Skin of body (tissue), 2 donors: Measurements from ENCODE around the gene IGF2BP2. TPM values are rescaled to one million over a fixed set of nuclear protein-coding genes. Genes with fewer than 3 reads are reported as not detected.
A peak's percentile ranks its signal among the peaks of the same experiment; 100 is the strongest.

Experiments
- DNase-seq: peaks from one replicate; lab custom pipeline; 2025; lab: John Stamatoyannopoulos, UW
- total RNA-seq: library from RNA; depleted of rRNA; stranded (reverse); fragments of >200 nt; gene quantifications from one replicate; pipeline ENCODE4 v1.2.3, GENCODE V29; 2014

Gene IGF2BP2
- total RNA-seq, 1 donor from 2014 or later, result 39.1 TPM

DNA sequence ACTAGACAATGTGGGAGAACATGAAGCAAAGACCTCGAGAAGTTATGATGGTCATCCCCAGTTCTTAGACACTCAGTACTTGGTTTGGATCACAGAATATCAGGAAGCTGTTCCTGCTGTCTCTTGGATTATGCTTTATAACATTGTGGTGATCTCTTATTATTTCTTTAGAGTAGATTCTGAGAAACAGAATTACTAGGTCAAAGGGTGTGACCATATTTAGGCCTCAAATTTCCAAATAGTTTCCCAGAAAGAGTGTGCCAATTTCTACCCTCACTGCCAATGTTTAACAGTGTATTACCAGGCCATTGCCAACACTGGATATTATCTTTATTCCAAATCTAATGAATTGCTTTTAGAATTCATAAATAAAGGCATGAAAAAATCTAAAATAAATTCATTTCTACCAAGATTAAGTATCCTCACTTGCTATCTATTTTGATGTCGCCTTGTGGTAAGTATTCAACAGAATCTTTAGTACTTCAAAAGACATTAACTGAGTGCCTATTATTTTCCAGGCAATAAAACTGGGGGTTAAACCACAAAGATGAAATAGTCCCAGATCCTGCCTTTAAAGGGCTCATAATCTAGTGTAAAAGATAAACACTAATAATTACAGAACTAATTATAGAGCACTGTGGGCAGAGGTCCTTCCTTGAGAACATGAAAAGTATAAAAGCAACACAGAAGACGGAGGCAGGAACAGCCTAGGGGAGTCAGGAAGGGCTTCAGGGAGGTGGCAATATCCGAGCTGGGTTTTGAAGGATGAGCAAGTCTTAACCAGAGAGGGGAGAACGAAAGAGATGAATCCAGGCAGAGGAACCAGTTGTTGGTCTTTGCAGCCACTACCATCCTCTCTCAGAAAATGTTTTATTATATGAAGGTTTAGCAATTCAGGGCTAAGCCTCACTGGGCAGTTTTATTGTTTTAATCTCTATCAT lies 86.8 kb downstream of the IGF2BP2 start:
- DNase-seq, result no peak

DNA sequence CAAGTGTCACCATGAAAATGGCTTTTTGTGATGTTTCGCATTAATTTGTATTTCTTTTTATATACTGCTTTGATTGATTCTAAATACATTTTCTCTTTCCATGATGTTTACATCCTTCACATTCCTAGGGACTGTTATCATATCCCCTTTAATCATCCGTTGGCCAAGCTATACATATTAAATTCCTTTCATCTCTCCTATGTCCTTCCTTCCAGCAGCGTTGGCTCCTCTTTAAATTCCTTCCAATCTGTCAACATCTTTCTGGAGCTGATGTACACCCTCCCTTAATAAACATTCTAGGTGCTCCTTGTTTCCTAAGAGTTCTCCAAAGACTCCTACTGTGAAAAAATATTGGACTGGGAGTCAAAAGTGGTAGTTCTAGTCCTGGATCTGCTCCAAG lies 87.8 kb downstream of the IGF2BP2 start:
- peak; percentile 38 for DNase-seq

DNA sequence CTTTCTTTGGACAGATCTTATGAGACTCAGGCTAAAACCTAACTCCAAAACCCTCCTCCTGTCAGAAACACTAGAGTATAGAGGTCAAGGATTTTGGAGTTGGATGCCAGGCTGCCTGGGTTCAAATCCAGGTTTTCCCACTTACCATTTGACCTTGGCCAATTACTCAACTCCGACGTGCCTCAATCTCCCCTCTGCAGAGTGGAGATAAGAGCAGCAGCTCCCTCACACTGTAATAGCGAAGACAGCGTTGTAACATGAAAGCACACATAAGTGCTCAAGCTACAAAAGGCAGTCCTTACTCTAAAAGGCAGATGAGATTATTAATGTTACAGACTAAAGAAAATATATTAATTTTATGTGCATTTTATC lies 90.1 kb downstream of the IGF2BP2 start:
- DNase-seq, result no peak

DNA sequence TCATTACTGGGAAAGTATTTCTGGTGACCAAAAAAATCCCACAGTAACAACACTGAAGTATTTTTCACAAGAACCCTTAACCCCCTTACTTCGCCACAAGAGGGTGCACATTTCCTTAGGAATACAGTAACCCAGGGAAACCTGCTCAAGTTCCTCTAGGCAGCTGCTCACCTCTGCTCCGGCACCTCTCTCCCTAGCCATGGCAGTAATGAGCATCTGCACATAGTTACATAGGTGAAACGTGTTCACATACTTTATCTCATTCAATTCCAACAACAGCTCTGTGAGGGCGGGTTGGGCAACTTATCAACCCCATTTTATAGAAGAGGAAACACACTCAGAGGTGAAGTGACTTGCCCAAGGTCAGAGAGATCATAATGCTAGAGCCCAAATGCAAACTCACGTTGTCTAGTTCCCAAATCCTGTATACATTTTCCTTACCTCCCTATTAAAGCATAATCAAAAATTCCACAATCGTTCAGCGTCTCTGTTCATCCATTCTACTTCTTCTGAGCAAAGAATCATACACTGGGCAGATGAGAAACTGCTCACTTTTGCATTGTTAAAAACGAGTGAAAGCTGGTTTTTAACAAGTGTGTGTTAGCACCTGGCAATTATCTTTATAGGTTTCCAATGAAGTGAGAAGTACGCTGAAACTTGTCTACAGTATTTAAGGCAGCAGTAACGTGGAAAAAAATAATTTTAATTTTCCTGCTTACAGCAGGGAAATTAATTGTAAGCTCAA lies 90.7 kb downstream of the IGF2BP2 start:
- no peak for DNase-seq

DNA sequence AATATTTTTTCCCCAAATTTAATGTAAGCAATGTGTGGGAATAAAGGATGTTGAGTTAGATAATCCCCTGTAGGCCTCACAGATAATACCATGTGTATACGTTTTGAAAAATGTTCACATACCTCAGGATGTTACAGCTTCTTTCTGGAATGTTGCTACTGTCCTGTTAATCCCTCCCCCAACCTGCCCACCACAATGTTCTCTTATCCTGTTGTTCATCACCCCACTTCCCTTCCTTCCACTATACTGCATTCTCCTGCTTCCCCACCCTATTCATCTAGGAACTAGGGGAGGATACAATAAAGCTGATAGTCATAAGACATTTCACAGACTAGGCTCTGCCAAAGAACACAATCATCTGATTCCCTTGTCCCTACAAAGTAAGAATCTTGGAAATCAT lies 92.1 kb downstream of the IGF2BP2 start:
- peak; percentile 48 for DNase-seq

DNA sequence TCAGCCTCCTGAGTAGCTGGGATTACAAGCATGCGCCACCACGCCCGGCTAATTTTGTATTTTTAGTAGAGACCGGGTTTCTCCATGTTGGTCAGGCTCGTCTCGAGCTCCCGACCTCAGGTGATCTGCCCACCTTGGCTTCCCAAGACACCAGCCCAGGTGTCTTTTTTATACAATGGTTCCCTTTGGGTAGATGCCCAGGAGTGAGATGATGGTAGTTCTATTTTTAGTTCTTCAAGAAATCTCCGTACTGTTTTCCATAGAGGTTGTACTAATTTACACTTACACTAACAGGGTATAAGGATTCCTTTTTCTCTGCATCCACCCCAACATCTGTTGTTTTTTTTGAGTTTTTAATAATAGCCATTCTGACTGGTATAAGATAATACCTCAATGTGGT lies 94.3 kb downstream of the IGF2BP2 start:
- DNase-seq, result no peak

DNA sequence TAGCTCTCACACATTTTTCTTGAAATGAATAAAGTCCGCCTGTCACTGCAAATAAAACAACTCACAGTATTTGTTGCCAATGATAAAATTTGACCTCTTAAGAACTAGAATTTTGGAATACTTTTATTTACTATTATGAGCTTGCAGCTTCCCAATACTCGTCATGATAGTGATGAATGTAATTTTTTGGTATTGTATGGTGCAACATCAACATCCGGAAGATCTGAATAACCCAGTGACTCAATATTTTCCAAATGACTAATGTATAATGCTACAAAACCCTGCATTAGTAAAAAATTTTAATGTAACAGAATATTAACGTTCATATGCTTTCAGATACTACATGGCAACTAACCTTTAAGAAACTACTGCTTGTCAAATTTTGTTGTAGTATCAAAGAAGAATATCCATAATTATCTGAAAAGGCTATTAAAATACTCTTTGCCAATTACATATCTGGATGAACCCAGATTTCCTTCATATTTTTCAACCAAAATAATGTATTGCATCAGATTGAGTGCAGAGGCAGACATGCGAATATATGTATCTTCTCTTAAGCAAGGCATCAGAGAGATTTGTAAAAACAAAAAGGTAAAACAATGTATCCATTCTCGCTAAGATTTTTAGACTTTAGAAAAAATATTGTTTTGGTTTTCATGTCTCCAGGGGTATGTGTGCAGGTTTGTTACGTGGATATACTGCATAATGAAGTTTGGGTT lies 95.3 kb downstream of the IGF2BP2 start:
- DNase-seq, result peak; percentile 9

DNA sequence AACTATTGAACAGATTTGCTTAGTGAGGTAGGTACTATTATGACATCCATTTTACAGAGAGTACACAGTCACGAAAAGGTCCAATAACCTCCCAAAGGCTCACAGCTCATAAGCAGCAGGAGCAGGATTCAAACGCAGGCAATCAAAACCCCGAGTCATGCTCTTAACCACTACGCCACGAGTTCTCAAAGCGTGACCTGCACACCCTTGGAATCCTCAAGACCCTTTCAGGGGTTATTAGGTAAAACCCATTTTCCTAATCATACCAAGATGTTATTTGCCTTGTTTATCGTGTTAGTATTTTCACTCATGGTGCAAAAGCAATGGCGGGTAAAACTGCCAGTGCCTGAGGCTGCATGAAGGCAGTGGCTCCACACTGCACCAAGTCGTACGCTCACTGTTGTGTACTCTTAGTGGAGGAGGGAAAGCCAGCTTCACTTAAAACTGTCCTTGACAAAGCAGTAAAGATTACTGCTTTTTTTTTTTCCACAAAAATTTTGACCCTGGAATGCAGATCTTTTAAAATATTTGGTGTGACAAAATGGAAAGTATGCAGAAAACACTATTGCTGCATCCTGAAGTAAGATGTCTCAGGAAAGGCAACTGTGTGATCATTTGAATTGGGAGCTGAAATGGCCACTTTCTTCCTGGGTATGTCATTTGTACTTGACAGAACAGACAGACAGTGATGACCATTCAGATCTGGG lies 96.1 kb downstream of the IGF2BP2 start:
- DNase-seq, result no peak

DNA sequence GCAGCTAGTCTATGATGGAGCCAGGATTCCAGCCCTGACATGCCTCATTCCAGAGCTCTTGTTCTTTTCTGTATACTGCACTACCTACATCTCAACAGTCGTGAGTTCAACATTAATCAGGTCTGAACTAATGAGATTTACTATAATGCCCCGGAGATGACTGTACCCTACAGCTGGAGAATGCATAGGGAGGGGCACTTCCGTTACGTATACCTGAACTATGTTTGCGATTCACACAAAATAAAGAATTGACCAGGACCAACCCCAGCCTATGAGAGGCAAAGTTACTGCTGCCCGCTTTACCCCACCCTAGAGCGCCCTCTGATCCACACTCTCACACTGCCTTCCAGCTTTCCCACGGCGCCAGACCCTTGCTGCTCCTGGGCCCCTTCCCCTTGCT lies 97.0 kb downstream of the IGF2BP2 start:
- DNase-seq, result no peak

DNA sequence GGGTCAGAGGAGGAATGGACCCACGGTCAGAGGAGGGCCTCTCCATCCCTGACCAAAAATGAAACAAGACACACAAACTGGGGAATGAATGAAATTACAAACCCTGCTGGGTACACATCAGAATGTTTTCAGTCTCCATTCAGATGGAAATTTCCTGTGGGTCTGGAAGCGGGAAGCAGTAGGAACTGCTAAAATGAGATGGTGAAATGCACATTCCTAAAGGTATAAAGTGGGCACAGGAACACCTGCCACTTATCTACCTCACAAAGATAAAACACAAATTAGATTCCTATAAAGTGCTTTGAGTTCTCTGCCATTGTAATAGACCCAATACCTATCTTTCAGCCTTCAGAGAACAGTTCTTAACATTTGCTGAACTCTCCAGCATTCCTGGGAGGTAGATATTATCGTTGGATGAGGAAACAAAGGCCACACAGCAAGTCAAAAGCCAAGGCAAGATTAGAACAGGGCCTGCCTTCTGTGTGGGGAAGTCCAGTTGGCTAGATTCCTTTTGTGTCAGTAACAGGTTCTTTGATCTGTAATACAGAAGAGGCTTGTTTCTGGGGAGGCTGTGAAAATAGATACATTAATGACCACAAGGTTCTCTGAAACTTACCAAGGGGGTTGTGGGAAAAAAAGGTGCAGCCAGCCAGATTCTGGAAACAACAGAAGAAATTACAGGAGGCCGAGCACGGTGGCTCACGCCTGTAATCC lies 98.4 kb downstream of the IGF2BP2 start:
- DNase-seq, result no peak

DNA sequence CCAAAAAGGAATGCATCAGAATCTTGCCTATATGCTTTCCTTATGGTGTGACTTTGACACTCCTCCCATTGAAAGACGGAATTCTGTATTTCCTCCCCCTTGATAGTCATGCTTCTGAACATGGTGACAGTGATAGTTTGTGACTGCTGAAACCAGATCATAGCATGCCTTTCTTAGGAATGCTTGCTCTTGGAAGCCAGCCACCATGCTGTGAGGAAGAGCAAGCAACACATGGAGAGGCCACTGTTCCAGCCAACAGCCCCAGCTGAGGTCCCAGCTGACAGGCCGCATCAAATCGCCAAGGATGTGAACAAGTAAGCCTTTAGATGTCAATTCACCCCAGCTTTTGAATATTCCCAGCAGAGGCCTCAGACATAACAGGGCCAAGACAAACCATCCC lies 100.1 kb downstream of the IGF2BP2 start:
- peak; percentile 71 for DNase-seq

DNA sequence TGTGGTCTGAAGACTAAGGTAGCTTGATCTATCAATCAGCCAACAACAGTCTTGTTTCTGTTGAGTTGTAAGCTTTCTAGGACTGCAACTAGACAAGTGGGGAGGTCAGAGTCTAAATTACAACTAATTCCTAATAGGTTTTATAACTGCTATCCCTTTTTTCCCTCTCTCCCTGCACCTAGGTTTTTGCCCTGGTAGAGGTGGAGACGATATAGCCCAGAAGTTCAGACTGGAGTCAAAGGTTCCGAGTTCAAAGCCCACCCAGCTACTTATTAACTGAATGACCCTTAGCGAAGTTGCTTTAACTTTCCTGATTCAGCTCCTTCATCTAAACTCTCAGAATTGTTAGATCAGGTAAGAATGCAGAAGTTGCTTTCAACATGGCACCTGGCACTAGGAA lies 100.6 kb downstream of the IGF2BP2 start:
- no peak for DNase-seq

DNA sequence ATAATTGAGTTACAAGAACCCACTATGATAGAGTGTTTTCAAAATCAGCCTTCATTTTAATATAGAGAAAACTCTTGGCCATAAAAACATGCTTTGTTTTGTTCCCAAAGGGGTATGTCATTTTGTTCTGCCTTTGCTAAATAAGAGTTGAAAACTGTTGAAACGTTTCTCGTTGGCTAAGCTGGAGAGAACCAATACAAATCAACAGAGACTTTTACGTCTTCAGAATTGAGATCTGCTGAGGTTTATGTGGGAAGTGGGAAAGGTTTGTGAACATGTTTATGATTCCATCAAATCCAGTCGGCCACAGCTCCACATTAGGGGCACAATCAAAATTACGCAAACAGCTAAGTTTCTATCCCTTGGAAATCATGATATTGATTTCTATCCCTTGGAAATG lies 102.0 kb downstream of the IGF2BP2 start:
- peak; percentile 9 for DNase-seq

DNA sequence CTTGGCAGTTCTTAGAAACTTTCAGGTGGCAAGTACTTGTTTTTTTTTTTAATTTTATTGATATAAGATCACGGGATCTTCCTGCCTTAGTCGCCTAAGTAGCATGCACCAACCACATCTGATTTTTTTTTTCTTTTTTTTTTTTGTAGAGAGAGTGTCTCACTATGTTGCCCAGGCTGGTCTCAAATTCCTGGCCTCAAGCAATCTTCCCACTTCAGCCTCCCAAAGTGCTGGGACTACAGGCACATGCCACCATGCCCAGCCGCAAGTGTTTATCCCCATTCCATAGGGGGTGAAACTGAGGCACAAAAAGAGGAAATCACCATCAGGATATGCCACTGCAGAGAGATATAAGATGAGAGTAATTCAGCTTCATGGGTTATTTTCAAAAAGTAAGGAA lies 102.9 kb downstream of the IGF2BP2 start:
- no peak for DNase-seq

DNA sequence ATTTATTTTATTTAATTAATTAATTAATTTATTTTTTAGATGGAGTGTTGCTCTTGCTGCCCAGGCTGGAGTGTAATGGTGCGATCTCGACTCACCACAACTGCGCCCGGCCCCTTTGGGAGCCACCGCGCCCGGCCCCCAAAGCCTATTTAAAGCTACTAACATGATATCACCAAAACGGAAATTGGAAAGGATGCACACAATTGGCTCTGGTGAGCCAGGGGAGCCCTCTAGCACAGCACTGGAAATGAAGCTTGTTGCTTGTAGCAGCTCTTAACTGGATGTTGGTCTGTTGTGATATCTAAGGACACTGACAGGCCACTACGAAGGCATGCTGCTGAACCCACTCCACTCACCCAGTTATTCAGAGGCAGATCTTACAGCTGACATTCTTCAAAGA lies 104.5 kb downstream of the IGF2BP2 start:
- DNase-seq, result no peak

DNA sequence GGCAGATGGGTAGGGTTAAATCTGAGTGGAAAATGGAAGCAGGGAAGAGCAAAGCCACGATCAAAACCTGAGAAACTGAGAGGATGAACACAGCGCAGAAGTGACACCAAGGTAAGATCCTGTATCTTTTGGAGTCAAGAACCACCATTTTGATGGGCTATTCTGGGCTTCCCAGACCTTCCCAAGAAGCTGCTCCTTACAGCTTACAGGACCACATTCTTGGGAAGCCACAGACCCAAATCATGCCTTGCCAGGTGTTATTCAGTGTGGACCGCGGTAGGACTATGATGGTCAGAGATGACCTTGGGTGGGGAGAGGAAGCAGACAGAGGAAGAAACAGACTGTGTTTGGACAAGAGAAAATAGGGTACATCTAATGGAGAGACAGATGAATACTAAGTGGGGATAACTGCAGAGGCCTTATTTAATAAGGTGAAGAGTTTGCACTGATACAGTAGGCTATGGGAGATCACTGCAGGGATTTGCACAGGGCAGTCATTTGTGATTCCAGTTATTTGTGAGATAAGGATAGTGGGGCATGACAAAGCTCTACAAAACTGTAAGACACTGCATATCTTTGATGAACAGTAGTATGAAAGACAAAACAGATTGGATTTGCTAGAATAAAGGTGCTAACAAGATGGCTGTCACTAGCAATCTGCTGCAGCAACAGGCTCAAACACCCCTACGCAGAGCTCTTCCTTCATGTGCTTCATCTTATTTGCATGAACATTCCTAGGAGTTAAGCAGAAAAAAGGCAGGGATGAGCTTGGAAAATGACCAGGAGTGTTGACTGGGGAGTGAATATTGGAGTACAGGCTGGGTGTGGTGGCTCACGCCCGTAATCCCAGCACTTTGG lies 105.9 kb downstream of the IGF2BP2 start:
- DNase-seq, result no peak

DNA sequence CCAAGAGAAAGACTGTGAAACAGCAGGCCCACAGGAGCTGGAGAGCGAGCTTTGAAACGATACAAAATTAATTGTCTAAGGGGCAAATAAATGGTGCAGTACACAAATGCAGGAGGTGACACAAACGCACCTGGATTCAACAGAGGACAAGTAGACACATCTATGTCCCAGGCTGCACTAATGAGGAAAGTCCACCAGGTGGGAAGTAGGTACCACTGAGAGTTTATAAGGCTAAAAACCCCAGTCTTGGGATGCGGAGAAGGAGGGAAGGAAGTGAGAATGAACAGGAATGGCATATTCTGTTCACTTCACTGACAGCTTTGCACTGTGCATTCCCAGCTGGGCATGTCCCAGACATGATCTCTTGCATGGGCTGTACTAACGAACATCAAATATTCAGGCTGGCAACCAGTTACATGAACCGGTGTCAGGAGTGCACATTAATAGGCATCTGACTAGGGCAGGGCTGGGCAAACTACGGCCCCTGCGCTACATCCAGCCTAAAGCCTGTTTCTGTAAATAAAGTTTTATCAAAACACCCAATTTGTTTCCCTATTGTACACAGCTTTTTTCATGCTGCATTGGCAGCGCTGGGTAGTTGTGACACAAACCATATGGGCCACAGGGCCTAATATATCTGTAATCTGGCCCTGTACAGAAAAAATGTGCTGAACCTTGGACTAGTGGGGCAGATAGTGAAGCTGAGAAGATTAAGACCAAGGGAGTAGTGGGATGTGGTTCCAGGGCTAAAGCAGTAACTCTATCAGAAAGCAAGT lies 107.0 kb downstream of the IGF2BP2 start:
- DNase-seq, result no peak

DNA sequence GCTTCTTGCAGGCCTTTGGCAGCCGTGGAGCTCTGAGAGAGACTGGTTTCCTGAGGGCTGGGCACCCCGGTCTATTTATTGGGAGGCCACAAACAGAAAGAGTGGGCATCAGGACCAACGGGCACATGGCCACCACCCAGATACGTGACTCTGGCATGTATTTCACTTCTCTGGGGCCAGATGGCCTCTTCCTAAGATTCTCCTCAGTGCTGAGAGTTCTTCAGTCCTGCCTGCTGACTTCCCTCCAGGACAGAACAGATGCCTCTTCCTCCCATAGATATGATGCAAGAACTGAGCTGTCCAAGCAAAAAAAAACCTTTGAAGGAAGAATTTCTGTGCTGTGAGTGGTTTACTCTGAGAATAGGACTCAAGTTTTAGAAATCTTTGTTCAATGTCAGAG lies 107.7 kb downstream of the IGF2BP2 start:
- peak; percentile 31 for DNase-seq
